OCI-LY1 (cell line): Measurements from ENCODE around the gene MYBBP1A.

Experiments used
- H2AFZ ChIP-seq: fragments of 200-600 bp; sonication (generic), shearing (Covaris generic); 2 replicates; pipeline ENCODE4 v1.6.0; 2014; ENCODE audit warnings: antibody characterized with exemption, mild to moderate bottlenecking, low read length
- H3F3A ChIP-seq: fragments of 200-600 bp; sonication (generic), shearing (Covaris generic); 2 replicates; pipeline ENCODE4 v1.6.0; 2014; ENCODE audit warnings: mild to moderate bottlenecking, antibody characterized with exemption, low read length, moderate library complexity; ENCODE audit not compliant: insufficient read depth
- H3K27ac ChIP-seq: fragments of 200-600 bp; sonication (generic); 2 replicates; pipeline ENCODE4 v1.5.1; 2014; ENCODE audit warnings: low read length, mixed run types, mild to moderate bottlenecking, low read depth; ENCODE audit not compliant: poor library complexity, severe bottlenecking
- H3K27me3 ChIP-seq: fragments of 200-600 bp; sonication (generic); 2 replicates; pipeline ENCODE4 v1.6.0; 2014; ENCODE audit warnings: antibody characterized with exemption, mild to moderate bottlenecking, low read length, moderate library complexity; ENCODE audit not compliant: insufficient read depth
- H3K36me3 ChIP-seq: fragments of 200-600 bp; sonication (generic); 2 replicates; pipeline ENCODE4 v1.6.1; 2014; ENCODE audit warnings: mild to moderate bottlenecking, antibody characterized with exemption, low read length, moderate library complexity, mixed read lengths; ENCODE audit not compliant: insufficient read depth
- H3K4me1 ChIP-seq: fragments of 200-600 bp; sonication (generic); 2 replicates; pipeline ENCODE4 v1.5.1; 2014; ENCODE audit warnings: mild to moderate bottlenecking, low read length, moderate library complexity; ENCODE audit not compliant: insufficient read depth, severe bottlenecking
- H3K4me2 ChIP-seq: fragments of 200-600 bp; sonication (generic), shearing (Covaris generic); 2 replicates; pipeline ENCODE4 v1.6.1; 2014; ENCODE audit warnings: low read length
- H3K4me3 ChIP-seq: fragments of 200-600 bp; sonication (generic); 2 replicates; pipeline ENCODE4 v1.5.1; 2014; ENCODE audit warnings: low read length, low read depth, mild to moderate bottlenecking, mixed read lengths; ENCODE audit not compliant: poor library complexity, severe bottlenecking
- H3K79me2 ChIP-seq: fragments of 200-600 bp; shearing (Covaris generic); 2 replicates; pipeline ENCODE4 v1.6.1; 2016; ENCODE audit warnings: mixed run types, low read length, mixed read lengths; ENCODE audit not compliant: insufficient read depth
- H3K9ac ChIP-seq: fragments of 200-600 bp; sonication (generic), shearing (Covaris generic); 2 replicates; pipeline ENCODE4 v1.6.1; 2014; ENCODE audit warnings: mild to moderate bottlenecking, low read length, mixed read lengths
- H3K9me2 ChIP-seq: fragments of 200-600 bp; sonication (generic), shearing (Covaris generic); 2 replicates; pipeline ENCODE4 v1.6.1; 2014; ENCODE audit warnings: low read depth, mild to moderate bottlenecking, low read length, mixed read lengths
- H3K9me3 ChIP-seq: fragments of 200-600 bp; shearing (Covaris generic); 2 replicates; pipeline ENCODE4 v1.6.1; 2014; ENCODE audit warnings: low read length, mixed read lengths
- H4K20me1 ChIP-seq: fragments of 200-600 bp; sonication (generic), shearing (Covaris generic); 2 replicates; pipeline ENCODE4 v1.6.0; 2016; ENCODE audit warnings: mild to moderate bottlenecking, low read length; ENCODE audit not compliant: insufficient read depth
- CTCF ChIP-seq: fragments of 200-600 bp; sonication (generic), shearing (Covaris generic); IDR thresholded peaks from 2 replicates; pipeline ENCODE4 v1.5.1; 2017; ENCODE audit warnings: mild to moderate bottlenecking, antibody characterized with exemption, low read length, moderate library complexity, mixed read lengths
- EZH2 ChIP-seq: fragments of 200-600 bp; sonication (generic), shearing (Covaris generic); IDR thresholded peaks from 2 replicates; pipeline ENCODE4 v1.8.0; 2017; ENCODE audit warnings: borderline replicate concordance, mixed run types, mild to moderate bottlenecking, antibody characterized with exemption, low read length, moderate library complexity, mixed read lengths

MYBBP1A gene

GRCh38 chr17:4522661-4523060 lies 32.5 kb downstream of the MYBBP1A start:
- Histone ChIP-seq H3K4me2 (no peak overlapping the region), H3K9me2 (no peaks in the 10 kb centered on the region), H3F3A (no peaks in the 10 kb centered on the region), H4K20me1 (no peaks in the 10 kb centered on the region), H3K27me3 (no peaks in the 10 kb centered on the region), H3K36me3 (no peaks in the 10 kb centered on the region), H2AFZ (no peak overlapping the region), H3K4me1 (peaks cover 28% of the 10 kb centered on the region), H3K27ac (peak overlapping the region; percentile 50), H3K4me3 (no peak overlapping the region), H3K79me2 (no peaks in the 10 kb centered on the region), H3K9ac (no peak overlapping the region), H3K9me3 (no peaks in the 10 kb centered on the region)
- no peak for TF ChIP-seq CTCF
- TF ChIP-seq EZH2, result no peak

GRCh38 chr17:4520894-4521600 lies 34.1 kb downstream of the MYBBP1A start:
- Histone ChIP-seq H3K9me3 (no peaks in the 10 kb centered on the region), H3K4me2 (no peak overlapping the region), H3K27me3 (no peaks in the 10 kb centered on the region), H4K20me1 (no peaks in the 10 kb centered on the region), H3K9me2 (no peaks in the 10 kb centered on the region), H3F3A (no peaks in the 10 kb centered on the region), H2AFZ (no peak overlapping the region), H3K4me1 (peaks cover 28% of the 10 kb centered on the region), H3K4me3 (no peak overlapping the region), H3K9ac (no peak overlapping the region), H3K27ac (no peak overlapping the region), H3K79me2 (no peaks in the 10 kb centered on the region), H3K36me3 (no peaks in the 10 kb centered on the region)
- no peak for TF ChIP-seq CTCF
- TF ChIP-seq EZH2, result no peak

GRCh38 chr17:4520060-4520893 lies 34.9 kb downstream of the MYBBP1A start:
- H3K4me1 ChIP-seq, result peaks cover 28% of the 10 kb centered on the region
- no peaks in the 10 kb centered on the region for H3K9me3 ChIP-seq
- H4K20me1 ChIP-seq, result no peaks in the 10 kb centered on the region
- no peaks in the 10 kb centered on the region for H3K9me2 ChIP-seq
- H3K4me3 ChIP-seq, result no peak overlapping the region
- H3F3A ChIP-seq, result no peaks in the 10 kb centered on the region
- no peaks in the 10 kb centered on the region for H3K79me2 ChIP-seq
- TF ChIP-seq EZH2, result no peak
- no peak for TF ChIP-seq CTCF
- no peak overlapping the region for H3K9ac ChIP-seq
- no peaks in the 10 kb centered on the region for H3K27me3 ChIP-seq
- no peaks in the 10 kb centered on the region for H3K36me3 ChIP-seq
- no peak overlapping the region for H2AFZ ChIP-seq
- H3K27ac ChIP-seq, result no peak overlapping the region
- H3K4me2 ChIP-seq, result no peak overlapping the region
